GM13976 (cell line): Measurements from ENCODE around the gene CYB5D1.

Experiments
- DNase-seq: peaks from one replicate; pipeline ENCODE4 v3.0.0; 2012; ENCODE audit warnings: low spot score
- in situ Hi-C: fragments of 300-500 bp; cut with MboI; formaldehyde crosslinking; loops from one replicate; pipeline ENCODE4 v1.12.0; 2022; ENCODE audit warnings: low sequenced_read_pairs, mixed read lengths, inconsistent platforms; ENCODE audit not compliant: unreplicated experiment
- TF ChIP-seq, protein P1 (sequence below): IDR thresholded peaks from 2 replicates; pipeline ENCODE4 v1.5.1; 2012; ENCODE audit warnings: borderline replicate concordance, mild to moderate bottlenecking; ENCODE audit not compliant: insufficient read depth; ENCODE audit errors: extremely low read depth, missing control alignments, control extremely low read depth

CYB5D1 gene

GRCh38 chr17:7894866-7895265 is 37.1 kb downstream of the CYB5D1 start:
- DNase-seq: no peak
- in situ Hi-C loops: no loop called here

GRCh38 chr17:7897090-7897489 is 39.3 kb downstream of the CYB5D1 start:
- DNase-seq: no peak
- TF ChIP-seq, protein P1, sequence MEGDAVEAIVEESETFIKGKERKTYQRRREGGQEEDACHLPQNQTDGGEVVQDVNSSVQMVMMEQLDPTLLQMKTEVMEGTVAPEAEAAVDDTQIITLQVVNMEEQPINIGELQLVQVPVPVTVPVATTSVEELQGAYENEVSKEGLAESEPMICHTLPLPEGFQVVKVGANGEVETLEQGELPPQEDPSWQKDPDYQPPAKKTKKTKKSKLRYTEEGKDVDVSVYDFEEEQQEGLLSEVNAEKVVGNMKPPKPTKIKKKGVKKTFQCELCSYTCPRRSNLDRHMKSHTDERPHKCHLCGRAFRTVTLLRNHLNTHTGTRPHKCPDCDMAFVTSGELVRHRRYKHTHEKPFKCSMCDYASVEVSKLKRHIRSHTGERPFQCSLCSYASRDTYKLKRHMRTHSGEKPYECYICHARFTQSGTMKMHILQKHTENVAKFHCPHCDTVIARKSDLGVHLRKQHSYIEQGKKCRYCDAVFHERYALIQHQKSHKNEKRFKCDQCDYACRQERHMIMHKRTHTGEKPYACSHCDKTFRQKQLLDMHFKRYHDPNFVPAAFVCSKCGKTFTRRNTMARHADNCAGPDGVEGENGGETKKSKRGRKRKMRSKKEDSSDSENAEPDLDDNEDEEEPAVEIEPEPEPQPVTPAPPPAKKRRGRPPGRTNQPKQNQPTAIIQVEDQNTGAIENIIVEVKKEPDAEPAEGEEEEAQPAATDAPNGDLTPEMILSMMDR: no peak
- in situ Hi-C loops: no loop called here

More at GRCh38 chr17:7894866-7895265, 37.1 kb downstream of the CYB5D1 start:
- TF ChIP-seq, protein P1: no peak

DNA sequence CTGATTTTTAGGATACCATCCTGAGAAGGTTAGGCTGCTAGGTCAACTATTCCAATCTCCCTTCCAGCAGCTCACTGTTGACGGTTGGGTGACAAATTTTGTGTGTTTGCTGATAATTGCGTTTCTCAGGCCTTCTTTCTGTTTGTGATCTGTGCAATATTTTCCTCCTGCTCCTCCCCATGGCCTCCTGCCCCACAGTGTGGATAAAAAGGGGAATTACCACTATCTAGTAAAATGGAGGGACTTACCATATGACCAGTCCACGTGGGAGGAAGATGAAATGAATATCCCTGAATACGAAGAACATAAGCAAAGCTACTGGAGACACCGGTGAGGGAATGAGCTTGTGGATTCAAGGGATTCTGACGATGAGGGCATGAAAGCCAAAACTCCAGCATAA is 40.0 kb downstream of the CYB5D1 start:
- TF ChIP-seq, protein P1: peak; percentile 15
- DNase-seq: no peak
- in situ Hi-C loops: no loop called here

- no peak for DNase-seq
These were observed 45.6 kb downstream of the CYB5D1 start for GRCh38 chr17:7903154-7904103.

GRCh38 chr17:7909089-7909488 is 51.3 kb downstream of the CYB5D1 start:
- TF ChIP-seq, protein P1: no peak
- in situ Hi-C loops: no loop called here
- DNase-seq: no peak

More at GRCh38 chr17:7903154-7904103, 45.6 kb downstream of the CYB5D1 start:
- TF ChIP-seq, protein P1: no peak
- in situ Hi-C loops: no loop called here

DNA sequence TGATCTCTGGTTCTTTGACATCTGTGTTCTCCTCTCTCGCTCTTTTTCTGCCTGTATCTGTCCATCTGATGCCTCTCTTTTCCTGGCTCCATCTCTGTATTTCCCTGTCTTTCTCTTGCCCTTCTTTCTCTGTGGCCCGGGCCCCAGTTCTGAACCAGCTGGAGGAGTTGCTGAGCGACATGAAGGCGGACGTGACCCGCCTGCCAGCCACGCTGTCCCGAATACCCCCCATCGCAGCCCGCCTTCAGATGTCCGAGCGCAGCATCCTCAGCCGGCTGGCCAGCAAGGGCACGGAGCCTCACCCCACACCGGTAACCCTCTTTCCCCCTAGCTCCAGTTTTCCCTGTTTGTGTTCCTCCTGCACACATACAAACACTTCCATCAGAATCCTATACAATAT is 52.5 kb downstream of the CYB5D1 start:
- DNase-seq: no peak
- in situ Hi-C loops: loop anchor here (5.0 kb wide), 1 partner anchor 77 kb away; no protein-coding TSS in a partner anchor
- TF ChIP-seq, protein P1: no peak

DNA sequence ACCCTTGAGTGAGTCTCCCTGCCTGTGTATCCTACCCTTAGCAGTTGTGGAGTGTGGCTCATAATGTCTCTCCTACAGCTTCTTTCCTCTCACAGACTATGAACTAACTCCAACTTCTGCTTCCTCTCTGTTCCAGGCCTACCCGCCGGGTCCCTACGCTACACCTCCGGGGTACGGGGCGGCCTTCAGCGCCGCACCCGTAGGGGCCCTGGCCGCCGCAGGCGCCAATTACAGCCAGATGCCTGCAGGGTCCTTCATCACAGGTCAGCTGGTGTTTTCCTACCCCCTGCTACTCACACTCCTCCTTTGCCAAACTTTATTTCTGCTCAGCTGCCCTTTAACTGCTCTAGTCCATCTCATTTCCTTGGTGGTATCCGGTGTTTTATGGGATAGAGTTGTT is 52.9 kb downstream of the CYB5D1 start:
- TF ChIP-seq, protein P1: no peak
- DNase-seq: no peak
- in situ Hi-C loops: loop anchor here (5.0 kb wide), 1 partner anchor 77 kb away; no protein-coding TSS in a partner anchor
